Hepatocyte (in vitro differentiated cells): ENCODE results near the gene GPR75. TPM values are rescaled to one million over a fixed set of nuclear protein-coding genes. Genes with fewer than 3 reads are reported as not detected.
A peak's percentile ranks its signal among the peaks of the same experiment; 100 is the strongest.

Experiments
- DNase-seq: peaks from one replicate; pipeline ENCODE4 v3.0.0-alpha.2; 2016; ENCODE audit warnings: low spot score
- H2AFZ ChIP-seq: fragments of 200-600 bp; sonication (generic); 2 replicates; pipeline ENCODE4 v1.6.0; 2016; ENCODE audit warnings: antibody characterized with exemption, mild to moderate bottlenecking
- H3K27ac ChIP-seq: fragments of 200-600 bp; sonication (generic); 2 replicates; pipeline ENCODE4 v1.5.1; 2016; ENCODE audit warnings: mild to moderate bottlenecking
- H3K27me3 ChIP-seq: fragments of 200-600 bp; sonication (generic); 2 replicates; pipeline ENCODE4 v1.6.1; 2016
- H3K36me3 ChIP-seq: fragments of 200-600 bp; sonication (generic); replicated peaks from 2 replicates; pipeline ENCODE4 v1.5.1; 2016; ENCODE audit warnings: low read depth; ENCODE audit not compliant: insufficient read depth
- H3K4me1 ChIP-seq: fragments of 200-600 bp; sonication (generic); 2 replicates; pipeline ENCODE4 v1.5.1; 2016; ENCODE audit warnings: mild to moderate bottlenecking, moderate library complexity; ENCODE audit not compliant: insufficient read depth
- H3K4me2 ChIP-seq: fragments of 200-600 bp; sonication (generic); 2 replicates; pipeline ENCODE4 v1.6.0; 2016
- H3K4me3 ChIP-seq: fragments of 200-600 bp; sonication (generic); 2 replicates; pipeline ENCODE4 v1.5.1; 2016; ENCODE audit warnings: mild to moderate bottlenecking
- H3K79me2 ChIP-seq: fragments of 200-600 bp; sonication (generic); 2 replicates; pipeline ENCODE4 v1.6.0; 2017; ENCODE audit warnings: mild to moderate bottlenecking
- H3K9me2 ChIP-seq: fragments of 200-600 bp; sonication (generic); replicated peaks from 2 replicates; pipeline ENCODE4 v1.6.0; 2017; ENCODE audit warnings: mild to moderate bottlenecking; ENCODE audit not compliant: insufficient read depth
- H3K9me3 ChIP-seq: fragments of 200-600 bp; sonication (generic); 2 replicates; pipeline ENCODE4 v1.5.1; 2016; ENCODE audit warnings: low read depth, mild to moderate bottlenecking
- H4K20me1 ChIP-seq: fragments of 200-600 bp; sonication (generic); 2 replicates; pipeline ENCODE4 v1.6.0; 2016; ENCODE audit warnings: mild to moderate bottlenecking; ENCODE audit not compliant: insufficient read depth, poor library complexity, severe bottlenecking
- EZH2 ChIP-seq: fragments of 200-600 bp; sonication (generic); IDR thresholded peaks from 2 replicates; pipeline ENCODE4 v1.6.1; 2016; ENCODE audit warnings: antibody characterized with exemption, mild to moderate bottlenecking, borderline replicate concordance
- EZH2phosphoT487 ChIP-seq: fragments of 200-600 bp; sonication (generic); IDR thresholded peaks from one replicate; pipeline ENCODE4 v1.6.1; 2018; ENCODE audit warnings: antibody characterized with exemption, mild to moderate bottlenecking, low read depth, moderate library complexity; ENCODE audit not compliant: unreplicated experiment, severe bottlenecking
- WGBS: methylation state at CpG from one replicate; pipeline ENCODE4 v1.1.6; 2016; ENCODE audit warnings: low lambda C conversion rate; ENCODE audit errors: missing lambda C conversion rate; 5-methylcytosine and 5-hydroxymethylcytosine counted together
- polyA plus RNA-seq: library from polyadenylated mRNA; unstranded; fragments of >200 nt; fragmentation: Nextera tagmentation; extraction: Ambion mirVana; gene quantifications from 2 replicates; pipeline ENCODE4 v1.2.1, GENCODE V29; 2016
- total RNA-seq: library from RNA; depleted of rRNA; stranded (reverse); fragments of >200 nt; gene quantifications from 2 replicates; pipeline ENCODE4 v1.2.3, GENCODE V29; 2014
- TF ChIP-seq, protein P1 (sequence below): fragments of 200-600 bp; sonication (generic); IDR thresholded peaks from 2 replicates; pipeline ENCODE4 v1.5.1; 2016; ENCODE audit warnings: antibody characterized with exemption, mild to moderate bottlenecking; ENCODE audit not compliant: poor library complexity

Gene GPR75
- total RNA-seq (1.00 and 1.5 TPM in 2 replicates), polyA plus RNA-seq (0.07 TPM in 1 of 2 replicates, not detected in the other)

DNA sequence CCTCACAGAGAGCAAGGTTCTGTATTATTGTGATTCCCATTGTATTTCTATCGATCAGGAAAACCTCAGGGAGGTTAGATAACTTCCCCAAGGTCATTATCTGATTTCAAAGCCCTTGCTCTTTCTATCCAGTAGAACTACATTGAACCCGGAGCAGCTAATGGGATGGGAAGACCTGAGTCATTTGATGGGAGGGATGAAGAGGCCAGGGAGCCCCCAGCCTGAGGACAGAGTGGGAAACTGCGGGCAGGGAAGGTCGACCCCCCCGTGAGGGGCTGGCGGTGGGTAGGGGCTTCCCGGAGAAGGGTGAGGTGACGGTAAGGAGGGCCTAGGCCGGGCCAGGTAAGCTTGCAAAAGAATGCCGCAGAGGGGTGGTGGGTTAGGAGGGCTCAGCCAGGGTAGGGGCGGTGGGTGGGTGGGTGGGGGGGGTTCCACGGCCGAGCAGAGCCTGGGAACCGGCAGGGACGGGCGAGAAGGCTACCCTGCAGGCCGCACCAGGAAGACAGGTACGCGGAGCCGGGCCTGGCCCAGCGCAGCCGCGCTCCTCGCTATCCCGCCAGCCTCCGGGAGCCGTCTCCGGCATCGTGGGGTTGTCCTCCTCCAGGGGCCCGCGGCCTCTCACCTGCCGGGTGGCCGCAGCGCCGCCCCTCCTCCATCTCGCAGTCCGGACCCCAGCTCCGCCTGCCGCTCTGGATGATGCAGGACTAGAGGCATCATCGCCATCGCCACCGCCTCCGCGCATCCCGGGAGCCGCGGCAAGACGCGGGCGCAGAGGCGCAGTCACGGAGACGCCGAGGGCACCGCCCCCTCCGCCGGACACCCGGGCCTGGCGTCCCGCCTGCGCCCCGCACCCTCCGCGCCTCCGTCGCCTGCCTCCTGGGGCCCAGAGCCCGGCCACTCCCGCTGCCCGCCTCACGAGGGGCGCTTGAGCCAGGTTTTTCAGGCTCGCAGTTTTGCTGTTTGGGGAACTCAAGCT is at the start of gene GPR75:
Gene GPR75 (minus strand): TSS at position 762 of the 976 bp plus-strand sequence. CDS start 5,211 bp downstream, outside the sequence.
- Histone ChIP-seq H3K4me1 (no peaks in the 10 kb centered on the region), H3K27me3 (no peaks in the 10 kb centered on the region), H3K36me3 (no peaks in the 10 kb centered on the region), H3K9me3 (no peaks in the 10 kb centered on the region), H3K79me2 (no peaks in the 10 kb centered on the region), H2AFZ (no peak within 1 kb of the TSS), H3K4me2 (peak within 1 kb of the TSS; percentile 41), H3K27ac (no peak within 1 kb of the TSS), H3K4me3 (no peak within 1 kb of the TSS), H4K20me1 (peaks cover 4% of the 10 kb centered on the region), H3K9me2 (no peaks in the 10 kb centered on the region)
- TF ChIP-seq, protein P1, sequence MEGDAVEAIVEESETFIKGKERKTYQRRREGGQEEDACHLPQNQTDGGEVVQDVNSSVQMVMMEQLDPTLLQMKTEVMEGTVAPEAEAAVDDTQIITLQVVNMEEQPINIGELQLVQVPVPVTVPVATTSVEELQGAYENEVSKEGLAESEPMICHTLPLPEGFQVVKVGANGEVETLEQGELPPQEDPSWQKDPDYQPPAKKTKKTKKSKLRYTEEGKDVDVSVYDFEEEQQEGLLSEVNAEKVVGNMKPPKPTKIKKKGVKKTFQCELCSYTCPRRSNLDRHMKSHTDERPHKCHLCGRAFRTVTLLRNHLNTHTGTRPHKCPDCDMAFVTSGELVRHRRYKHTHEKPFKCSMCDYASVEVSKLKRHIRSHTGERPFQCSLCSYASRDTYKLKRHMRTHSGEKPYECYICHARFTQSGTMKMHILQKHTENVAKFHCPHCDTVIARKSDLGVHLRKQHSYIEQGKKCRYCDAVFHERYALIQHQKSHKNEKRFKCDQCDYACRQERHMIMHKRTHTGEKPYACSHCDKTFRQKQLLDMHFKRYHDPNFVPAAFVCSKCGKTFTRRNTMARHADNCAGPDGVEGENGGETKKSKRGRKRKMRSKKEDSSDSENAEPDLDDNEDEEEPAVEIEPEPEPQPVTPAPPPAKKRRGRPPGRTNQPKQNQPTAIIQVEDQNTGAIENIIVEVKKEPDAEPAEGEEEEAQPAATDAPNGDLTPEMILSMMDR, result no peak
- TF ChIP-seq EZH2 (no peak), EZH2phosphoT487 (no peak)
- WGBS, result 71% methylated on average over 72 of the region's 72 CpGs
- DNase-seq, result peak; percentile 10

- no peaks in the 10 kb centered on the region for H3K79me2 ChIP-seq
- no peaks in the 10 kb centered on the region for H4K20me1 ChIP-seq
- no peak overlapping the region for H2AFZ ChIP-seq
- H3K4me2 ChIP-seq, result no peak overlapping the region
- no peaks in the 10 kb centered on the region for H3K36me3 ChIP-seq
- no peak for TF ChIP-seq EZH2phosphoT487
- no peak for TF ChIP-seq EZH2
- TF ChIP-seq, protein P1, result no peak
- no peak overlapping the region for H3K27ac ChIP-seq
- no peak overlapping the region for H3K4me3 ChIP-seq
- no peaks in the 10 kb centered on the region for H3K9me2 ChIP-seq
- H3K9me3 ChIP-seq, result no peaks in the 10 kb centered on the region
- H3K27me3 ChIP-seq, result no peaks in the 10 kb centered on the region
- 93% methylated on average over 1 of the region's 1 CpG for WGBS
- H3K4me1 ChIP-seq, result no peaks in the 10 kb centered on the region
- DNase-seq, result no peak
Observed at GRCh38 chr2:53907582-53907981, 47.8 kb upstream of the GPR75 start.

DNA sequence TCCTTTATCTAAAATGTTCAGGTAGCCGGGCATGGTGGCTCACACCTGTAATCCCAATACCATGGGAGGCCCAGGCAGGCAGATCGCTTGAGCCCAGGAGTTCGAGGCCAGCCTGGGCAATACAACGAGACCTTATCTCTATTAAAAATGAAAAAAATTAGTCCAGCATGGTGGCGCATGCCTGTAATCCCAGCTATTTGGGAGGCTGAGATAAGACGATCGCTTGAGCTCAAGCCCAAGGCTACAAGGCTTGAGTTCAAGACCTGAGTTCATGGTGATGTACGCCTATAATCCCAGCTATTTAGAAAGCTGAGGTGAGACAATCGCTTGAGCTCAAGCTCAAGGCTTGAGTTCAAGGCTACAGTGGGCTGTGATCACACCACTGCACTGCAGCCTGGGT is 45.6 kb upstream of the GPR75 start:
- Histone ChIP-seq H3K27ac (no peak overlapping the region), H4K20me1 (no peaks in the 10 kb centered on the region), H3K9me2 (no peaks in the 10 kb centered on the region), H3K4me3 (no peak overlapping the region), H2AFZ (no peak overlapping the region), H3K9me3 (no peaks in the 10 kb centered on the region), H3K4me1 (no peaks in the 10 kb centered on the region), H3K27me3 (no peaks in the 10 kb centered on the region), H3K4me2 (no peak overlapping the region), H3K79me2 (no peaks in the 10 kb centered on the region), H3K36me3 (no peaks in the 10 kb centered on the region)
- 96% methylated on average over 9 of the region's 9 CpGs for WGBS
- no peak for DNase-seq
- TF ChIP-seq EZH2phosphoT487, result no peak
- TF ChIP-seq EZH2, result no peak
- TF ChIP-seq, protein P1, result no peak
